ENCODE results near the gene AFF3.

DNA sequence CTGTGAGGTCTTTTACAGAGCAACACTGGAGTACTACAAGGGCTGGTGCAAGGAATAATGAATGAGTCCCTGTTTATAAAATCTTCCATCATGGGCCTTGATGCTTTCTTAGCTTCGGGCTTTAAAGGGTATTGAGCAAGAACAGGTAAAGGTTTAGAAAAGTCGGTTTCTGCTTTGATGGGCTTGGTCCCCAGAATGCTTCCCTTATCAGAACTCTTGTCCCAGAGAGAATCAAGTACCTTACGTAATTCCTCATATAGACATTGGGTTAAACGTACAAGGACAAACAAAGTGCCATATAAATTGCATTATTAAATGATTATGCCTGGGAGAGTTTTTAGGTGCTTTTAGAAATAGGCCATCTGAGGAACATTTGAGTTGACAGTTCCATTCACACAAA is 628.0 kb downstream of the AFF3 start:
- TF ChIP-seq CTCF (IDR thresholded peaks at IDR 0.05; ENCODE audit: poor library complexity) (no peak), EZH2 (IDR thresholded peaks at IDR 0.05; ENCODE audit: borderline replicate concordance) (no peak), EZH2phosphoT487 (IDR thresholded peaks at IDR 0.05; ENCODE audit: low read depth, severe bottlenecking, unreplicated experiment) (no peak)

All from hepatocyte (in vitro differentiated cells).